ENCODE data around the gene PGD.
"Not testable (repeated sequence)": the region's sequence is repeated elsewhere in the genome, so short reads cannot be mapped to it uniquely, and the experiment has no call there.

Gene PGD

GRCh38 chr1:10398734-10399443 lies at the start of gene PGD:
Gene PGD, plus strand, starts transcription at chr1:10399064. Its CDS starts 54 bp downstream, at chr1:10399118.
- Histone ChIP-seq H3K9ac (ENCODE audit: low read depth, low read length) (peak within 1 kb of the TSS; percentile 82), H3K36me3 (ENCODE audit: insufficient read depth, low read depth, low read length) (peaks cover 36% of the 10 kb centered on the region), H3K9me3 (ENCODE audit: insufficient read depth, low read depth, low read length) (no peaks in the 10 kb centered on the region), H3K27ac (ENCODE audit: low read length) (peak within 1 kb of the TSS; percentile 84), H3K4me1 (ENCODE audit: insufficient read depth, low read length) (peaks cover 8% of the 10 kb centered on the region; the same call in 1 of the 2 replicates), H3K27me3 (ENCODE audit: insufficient read depth, low read length) (no peaks in the 10 kb centered on the region), H3K4me3 (ENCODE audit: low read length) (peak within 1 kb of the TSS; percentile 82)

- no peak overlapping the region for H3K27ac ChIP-seq (ENCODE audit: low read length)
- H3K4me1 ChIP-seq (ENCODE audit: insufficient read depth, low read length): peaks cover 12% of the 10 kb centered on the region
- H3K9me3 ChIP-seq (ENCODE audit: insufficient read depth, low read depth, low read length): no peaks in the 10 kb centered on the region
- peaks cover 46% of the 10 kb centered on the region for H3K36me3 ChIP-seq (ENCODE audit: insufficient read depth, low read depth, low read length)
- H3K9ac ChIP-seq (ENCODE audit: low read depth, low read length): peak overlapping the region; percentile 17; the same call in 1 of the 2 replicates
- H3K4me3 ChIP-seq (ENCODE audit: low read length): peak overlapping the region; percentile 10; the same call in 1 of the 2 replicates
- no peaks in the 10 kb centered on the region for H3K27me3 ChIP-seq (ENCODE audit: insufficient read depth, low read length)
These were observed 45.6 kb upstream of the PGD start for GRCh38 chr1:10353282-10353681.

- peak overlapping the region; percentile 17; the same call in 1 of the 2 replicates for H3K9ac ChIP-seq (ENCODE audit: low read depth, low read length)
- H3K27me3 ChIP-seq (ENCODE audit: insufficient read depth, low read length): no peaks in the 10 kb centered on the region
- H3K4me3 ChIP-seq (ENCODE audit: low read length): peak overlapping the region; percentile 10; the same call in 1 of the 2 replicates
- no peak overlapping the region for H3K27ac ChIP-seq (ENCODE audit: low read length)
- no peaks in the 10 kb centered on the region for H3K9me3 ChIP-seq (ENCODE audit: insufficient read depth, low read depth, low read length)
- H3K36me3 ChIP-seq (ENCODE audit: insufficient read depth, low read depth, low read length): peaks cover 42% of the 10 kb centered on the region
- peaks cover 8% of the 10 kb centered on the region; the same call in 1 of the 2 replicates for H3K4me1 ChIP-seq (ENCODE audit: insufficient read depth, low read length)
These were observed 45.2 kb upstream of the PGD start for GRCh38 chr1:10353693-10354092.

- no peak overlapping the region for H3K9ac ChIP-seq (ENCODE audit: low read depth, low read length)
- H3K27ac ChIP-seq (ENCODE audit: low read length): no peak overlapping the region
- H3K27me3 ChIP-seq (ENCODE audit: insufficient read depth, low read length): no peaks in the 10 kb centered on the region
- H3K4me3 ChIP-seq (ENCODE audit: low read length): no peak overlapping the region
- H3K4me1 ChIP-seq (ENCODE audit: insufficient read depth, low read length): no peaks in the 10 kb centered on the region
- H3K9me3 ChIP-seq (ENCODE audit: insufficient read depth, low read depth, low read length): no peaks in the 10 kb centered on the region
- peaks cover 37% of the 10 kb centered on the region for H3K36me3 ChIP-seq (ENCODE audit: insufficient read depth, low read depth, low read length)
These were observed 38.8 kb upstream of the PGD start for GRCh38 chr1:10360045-10360444.

- no peak overlapping the region for H3K27ac ChIP-seq (ENCODE audit: low read length)
- no peak overlapping the region for H3K9ac ChIP-seq (ENCODE audit: low read depth, low read length)
- H3K27me3 ChIP-seq (ENCODE audit: insufficient read depth, low read length): no peaks in the 10 kb centered on the region
- H3K36me3 ChIP-seq (ENCODE audit: insufficient read depth, low read depth, low read length): peaks cover 50% of the 10 kb centered on the region
- no peaks in the 10 kb centered on the region for H3K9me3 ChIP-seq (ENCODE audit: insufficient read depth, low read depth, low read length)
- no peaks in the 10 kb centered on the region for H3K4me1 ChIP-seq (ENCODE audit: insufficient read depth, low read length)
- no peak overlapping the region for H3K4me3 ChIP-seq (ENCODE audit: low read length)
These were observed 37.3 kb upstream of the PGD start for GRCh38 chr1:10361515-10361914.

- no peaks in the 10 kb centered on the region for H3K4me1 ChIP-seq (ENCODE audit: insufficient read depth, low read length)
- no peaks in the 10 kb centered on the region for H3K9me3 ChIP-seq (ENCODE audit: insufficient read depth, low read depth, low read length)
- peaks cover 52% of the 10 kb centered on the region for H3K36me3 ChIP-seq (ENCODE audit: insufficient read depth, low read depth, low read length)
These were observed 30.7 kb upstream of the PGD start for GRCh38 chr1:10368194-10368593.

GRCh38 chr1:10374442-10374860 lies 24.4 kb upstream of the PGD start:
- H3K27ac ChIP-seq (ENCODE audit: low read length): no peak overlapping the region

More at GRCh38 chr1:10368194-10368593, 30.7 kb upstream of the PGD start:
- no peak overlapping the region for H3K27ac ChIP-seq (ENCODE audit: low read length)
- H3K4me3 ChIP-seq (ENCODE audit: low read length): no peak overlapping the region
- H3K27me3 ChIP-seq (ENCODE audit: insufficient read depth, low read length): no peaks in the 10 kb centered on the region
- no peak overlapping the region for H3K9ac ChIP-seq (ENCODE audit: low read depth, low read length)

GRCh38 chr1:10377365-10378029 lies 21.4 kb upstream of the PGD start:
- H3K9ac ChIP-seq (ENCODE audit: low read depth, low read length); H3K27ac ChIP-seq (ENCODE audit: low read length); H3K9me3 ChIP-seq (ENCODE audit: insufficient read depth, low read depth, low read length); H3K27me3 ChIP-seq (ENCODE audit: insufficient read depth, low read length); H3K4me1 ChIP-seq (ENCODE audit: insufficient read depth, low read length); H3K4me3 ChIP-seq (ENCODE audit: low read length): not testable (repeated sequence)
- peaks cover 74% of the 10 kb centered on the region for H3K36me3 ChIP-seq (ENCODE audit: insufficient read depth, low read depth, low read length)

More at GRCh38 chr1:10374442-10374860, 24.4 kb upstream of the PGD start:
- Histone ChIP-seq H3K9me3 (ENCODE audit: insufficient read depth, low read depth, low read length) (no peaks in the 10 kb centered on the region), H3K36me3 (ENCODE audit: insufficient read depth, low read depth, low read length) (peaks cover 73% of the 10 kb centered on the region), H3K9ac (ENCODE audit: low read depth, low read length) (no peak overlapping the region), H3K4me3 (ENCODE audit: low read length) (no peak overlapping the region), H3K4me1 (ENCODE audit: insufficient read depth, low read length) (no peaks in the 10 kb centered on the region), H3K27me3 (ENCODE audit: insufficient read depth, low read length) (no peaks in the 10 kb centered on the region)

GRCh38 chr1:10378081-10378841 lies 20.6 kb upstream of the PGD start:
- Histone ChIP-seq H3K36me3 (ENCODE audit: insufficient read depth, low read depth, low read length) (peaks cover 76% of the 10 kb centered on the region), H3K27ac (ENCODE audit: low read length) (no peak overlapping the region), H3K27me3 (ENCODE audit: insufficient read depth, low read length) (no peaks in the 10 kb centered on the region), H3K4me3 (ENCODE audit: low read length) (no peak overlapping the region), H3K9me3 (ENCODE audit: insufficient read depth, low read depth, low read length) (no peaks in the 10 kb centered on the region), H3K4me1 (ENCODE audit: insufficient read depth, low read length) (no peaks in the 10 kb centered on the region), H3K9ac (ENCODE audit: low read depth, low read length) (no peak overlapping the region)

GRCh38 chr1:10379101-10379620 lies 19.7 kb upstream of the PGD start:
- H3K9ac ChIP-seq (ENCODE audit: low read depth, low read length): no peak overlapping the region
- H3K27me3 ChIP-seq (ENCODE audit: insufficient read depth, low read length): no peaks in the 10 kb centered on the region
- no peak overlapping the region for H3K4me3 ChIP-seq (ENCODE audit: low read length)
- H3K4me1 ChIP-seq (ENCODE audit: insufficient read depth, low read length): no peaks in the 10 kb centered on the region
- peaks cover 73% of the 10 kb centered on the region for H3K36me3 ChIP-seq (ENCODE audit: insufficient read depth, low read depth, low read length)
- no peaks in the 10 kb centered on the region for H3K9me3 ChIP-seq (ENCODE audit: insufficient read depth, low read depth, low read length)
- H3K27ac ChIP-seq (ENCODE audit: low read length): no peak overlapping the region

GRCh38 chr1:10379676-10380075 lies 19.2 kb upstream of the PGD start:
- Histone ChIP-seq H3K4me3 (ENCODE audit: low read length) (no peak overlapping the region), H3K27me3 (ENCODE audit: insufficient read depth, low read length) (no peaks in the 10 kb centered on the region), H3K27ac (ENCODE audit: low read length) (no peak overlapping the region), H3K9ac (ENCODE audit: low read depth, low read length) (no peak overlapping the region), H3K36me3 (ENCODE audit: insufficient read depth, low read depth, low read length) (peaks cover 68% of the 10 kb centered on the region), H3K4me1 (ENCODE audit: insufficient read depth, low read length) (no peaks in the 10 kb centered on the region), H3K9me3 (ENCODE audit: insufficient read depth, low read depth, low read length) (no peaks in the 10 kb centered on the region)
